H1 (cell line): Measurements from ENCODE around the gene HSDL2. TPM values are rescaled to one million over a fixed set of nuclear protein-coding genes. Genes with fewer than 3 reads are reported as not detected.

Experiments used
- ATF2 ChIP-seq: IDR thresholded peaks from 2 replicates; pipeline ENCODE4 v1.6.1; 2012; ENCODE audit warnings: low read length, inconsistent platforms
- SRF ChIP-seq: IDR thresholded peaks from 2 replicates; pipeline ENCODE4 v1.6.1; 2011; ENCODE audit warnings: mild to moderate bottlenecking, low read depth, low read length, moderate library complexity
- polyA plus RNA-seq, 7 experiments: library from polyadenylated mRNA; depleted of rRNA in 3 of 7; stranded (reverse) in 5 of 7; unstranded in 2 of 7; fragments of >200 nt in 5 of 7; fragments of 200-250 nt in 2 of 7; gene quantifications; 1 replicate in 5 of 7; 2 replicates in 1 of 7; 4 replicates in 1 of 7; pipeline versions ENCODE4 v1.2.1 to v1.2.3, GENCODE V29; 2011 to 2013; ENCODE audit warnings: missing spikeins in 2 of 7, mixed read lengths in 2 of 7
- total RNA-seq: library from RNA; stranded (reverse); fragmentation: NEBNext Ultra II Directional; extraction: Animal tissue kit (Norgen Biotek cat#: 25700); gene quantifications from 2 replicates; pipeline ENCODE4 v1.2.1, GENCODE V29; 2021

Gene HSDL2
- total and polyA plus RNA-seq, 2 of the 8 experiments (the other 6 are each of a cell fraction or from before 2014, with no cell fraction given), result 6.6 to 15.4 TPM

GRCh38 chr9:112332214-112332613 is 47.7 kb upstream of the HSDL2 start (continued):
- TF ChIP-seq ATF2 (no peak), SRF (no peak)
- TF ChIP-seq, all 59 proteins: peak for 0
